Spinal cord (tissue), 10 donors: ENCODE measurements around the gene ACSBG1. TPM values are rescaled to one million over a fixed set of nuclear protein-coding genes. Genes with fewer than 3 reads are reported as not detected.
"Not testable (repeated sequence)": the region's sequence is repeated elsewhere in the genome, so short reads cannot be mapped to it uniquely, and the experiment has no call there.

Experiments used
- DNase-seq, 6 donors: peaks; one replicate each; pipeline versions ENCODE4 v3.0.0 to v3.0.0-alpha.2; 2013 to 2015; ENCODE audit warnings: low spot score in 6 of 6, low read depth in 4 of 6
- H3K27ac ChIP-seq: one replicate; pipeline ENCODE4 v1.5.1; 2013; ENCODE audit warnings: low read depth, low read length, control low read depth
- H3K27me3 ChIP-seq: one replicate; pipeline ENCODE4 v1.6.1; 2013; ENCODE audit warnings: low read length; ENCODE audit not compliant: control insufficient read depth, insufficient read depth
- H3K36me3 ChIP-seq: one replicate; pipeline ENCODE4 v1.6.1; 2013; ENCODE audit warnings: low read length; ENCODE audit not compliant: control insufficient read depth, insufficient read depth
- H3K4me1 ChIP-seq: one replicate; pipeline ENCODE4 v1.6.1; 2013; ENCODE audit warnings: low read length; ENCODE audit not compliant: control insufficient read depth, insufficient read depth
- H3K4me3 ChIP-seq: one replicate; pipeline ENCODE4 v1.5.1; 2013; ENCODE audit warnings: low read depth, low read length, control low read depth
- H3K9me3 ChIP-seq: one replicate; pipeline ENCODE4 v1.6.1; 2013; ENCODE audit warnings: low read length; ENCODE audit not compliant: control insufficient read depth, insufficient read depth
- WGBS: methylation state at CpG from one replicate; pipeline ENCODE4 v1.1.5; 2013; ENCODE audit warnings: missing lambda C conversion rate; ENCODE audit not compliant: insufficient coverage; 5-methylcytosine and 5-hydroxymethylcytosine counted together
- polyA plus RNA-seq, 2 donors: library from polyadenylated mRNA; unstranded; fragments of 120-200 nt; gene quantifications; one replicate each; pipeline ENCODE4 v1.2.1, GENCODE V29; 2013; ENCODE audit not compliant: insufficient read length in 2 of 2
- total RNA-seq, 2 donors: library from RNA; depleted of rRNA in 1 of 2; stranded (reverse); fragments of 120-200 nt in 1 of 2; fragments of >200 nt in 1 of 2; gene quantifications; one replicate each; pipeline versions ENCODE4 v1.2.3 to v1.2.4, GENCODE V29; 2013 to 2014
- donor health status: healthy.

Gene ACSBG1
- total and polyA plus RNA-seq, 4 donors: 11.6 to 44.2 (median 43.2) TPM

DNA sequence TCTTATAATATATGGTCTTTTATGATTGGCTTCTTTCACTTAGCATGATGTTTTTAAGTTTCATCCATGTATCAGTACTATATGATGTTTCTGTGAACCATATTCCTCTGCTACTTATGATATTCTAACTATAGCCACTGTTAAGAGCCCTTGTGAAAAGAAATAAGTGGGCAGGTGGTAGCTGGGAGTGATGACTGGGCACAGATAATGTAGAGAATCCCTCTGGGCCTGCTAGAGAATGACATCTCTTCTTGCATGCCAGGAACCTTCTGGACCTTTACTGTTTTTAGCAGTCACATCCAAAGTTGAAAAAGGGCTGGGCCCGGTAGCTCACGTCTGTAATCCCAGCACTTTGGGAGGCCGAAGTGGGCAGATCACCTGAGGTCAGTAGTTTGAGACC is 75.0 kb downstream of the ACSBG1 start:
- no peaks in the 10 kb centered on the region for H3K4me1 ChIP-seq
- H3K4me3 ChIP-seq: no peak overlapping the region
- DNase-seq: no peak
- no peaks in the 10 kb centered on the region for H3K9me3 ChIP-seq
- peaks cover 41% of the 10 kb centered on the region for H3K36me3 ChIP-seq
- H3K27ac ChIP-seq: no peak overlapping the region
- 100% methylated on average over 3 of the region's 3 CpGs for whole genome bisulfite sequencing
- H3K27me3 ChIP-seq: no peaks in the 10 kb centered on the region

GRCh38 chr15:78157203-78157602 is 77.2 kb downstream of the ACSBG1 start:
- no peak for DNase-seq
- Histone ChIP-seq H3K4me3 (no peak overlapping the region), H3K27ac (no peak overlapping the region), H3K9me3 (no peaks in the 10 kb centered on the region), H3K4me1 (no peaks in the 10 kb centered on the region), H3K27me3 (no peaks in the 10 kb centered on the region), H3K36me3 (peaks cover 30% of the 10 kb centered on the region)
- no CpG with 5 or more reads among the region's 2 CpGs for WGBS

DNA sequence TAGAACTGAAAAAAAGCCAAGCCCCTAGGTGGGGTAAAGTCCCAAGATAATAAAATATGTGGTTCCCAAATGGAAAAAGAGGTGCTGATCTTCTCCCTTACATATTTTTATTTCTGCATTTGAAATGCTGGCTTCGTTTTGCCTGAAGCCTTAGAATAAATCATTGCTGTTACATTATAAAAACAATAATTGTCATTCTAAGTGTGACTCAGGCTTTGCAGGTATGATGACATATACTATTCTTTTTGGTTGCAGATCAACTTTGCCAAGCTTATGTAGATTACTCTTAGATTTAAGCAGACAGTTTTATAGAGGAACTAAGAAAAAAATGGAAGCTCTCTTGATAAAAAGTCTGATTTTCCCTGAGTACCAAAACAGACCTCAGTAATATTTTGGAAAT is 77.7 kb downstream of the ACSBG1 start:
- peaks cover 24% of the 10 kb centered on the region for H3K36me3 ChIP-seq
- H3K9me3 ChIP-seq: no peaks in the 10 kb centered on the region
- H3K27ac ChIP-seq: no peak overlapping the region
- no peak for DNase-seq
- H3K27me3 ChIP-seq: no peaks in the 10 kb centered on the region
- WGBS: no CpG with 5 or more reads among the region's 1 CpG
- H3K4me1 ChIP-seq: no peaks in the 10 kb centered on the region
- H3K4me3 ChIP-seq: no peak overlapping the region

GRCh38 chr15:78155355-78155939 is 78.9 kb downstream of the ACSBG1 start:
- Histone ChIP-seq H3K4me1 (peaks cover 4% of the 10 kb centered on the region), H3K9me3 (no peaks in the 10 kb centered on the region), H3K36me3 (peaks cover 16% of the 10 kb centered on the region), H3K27ac (no peak overlapping the region), H3K27me3 (no peaks in the 10 kb centered on the region), H3K4me3 (no peak overlapping the region)
- 100% methylated on average over 1 of the region's 4 CpGs for WGBS
- DNase-seq: peak in 1 of 6 donors; percentile 3

- Histone ChIP-seq H3K9me3 (no peaks in the 10 kb centered on the region), H3K4me3 (no peak overlapping the region), H3K27me3 (no peaks in the 10 kb centered on the region), H3K4me1 (peaks cover 4% of the 10 kb centered on the region), H3K27ac (no peak overlapping the region), H3K36me3 (peaks cover 13% of the 10 kb centered on the region)
- DNase-seq: no peak
- no CpG with 5 or more reads among the region's 3 CpGs for WGBS
Observed at GRCh38 chr15:78154955-78155354, 79.4 kb downstream of the ACSBG1 start.

- 98% methylated on average over 7 of the region's 8 CpGs for WGBS
- H3K36me3 ChIP-seq, H3K27ac ChIP-seq, DNase-seq, H3K27me3 ChIP-seq, H3K4me3 ChIP-seq, H3K9me3 ChIP-seq: not testable (repeated sequence)
- H3K4me1 ChIP-seq: peaks cover 16% of the 10 kb centered on the region
Observed at GRCh38 chr15:78151075-78151474, 83.3 kb downstream of the ACSBG1 start.

DNA sequence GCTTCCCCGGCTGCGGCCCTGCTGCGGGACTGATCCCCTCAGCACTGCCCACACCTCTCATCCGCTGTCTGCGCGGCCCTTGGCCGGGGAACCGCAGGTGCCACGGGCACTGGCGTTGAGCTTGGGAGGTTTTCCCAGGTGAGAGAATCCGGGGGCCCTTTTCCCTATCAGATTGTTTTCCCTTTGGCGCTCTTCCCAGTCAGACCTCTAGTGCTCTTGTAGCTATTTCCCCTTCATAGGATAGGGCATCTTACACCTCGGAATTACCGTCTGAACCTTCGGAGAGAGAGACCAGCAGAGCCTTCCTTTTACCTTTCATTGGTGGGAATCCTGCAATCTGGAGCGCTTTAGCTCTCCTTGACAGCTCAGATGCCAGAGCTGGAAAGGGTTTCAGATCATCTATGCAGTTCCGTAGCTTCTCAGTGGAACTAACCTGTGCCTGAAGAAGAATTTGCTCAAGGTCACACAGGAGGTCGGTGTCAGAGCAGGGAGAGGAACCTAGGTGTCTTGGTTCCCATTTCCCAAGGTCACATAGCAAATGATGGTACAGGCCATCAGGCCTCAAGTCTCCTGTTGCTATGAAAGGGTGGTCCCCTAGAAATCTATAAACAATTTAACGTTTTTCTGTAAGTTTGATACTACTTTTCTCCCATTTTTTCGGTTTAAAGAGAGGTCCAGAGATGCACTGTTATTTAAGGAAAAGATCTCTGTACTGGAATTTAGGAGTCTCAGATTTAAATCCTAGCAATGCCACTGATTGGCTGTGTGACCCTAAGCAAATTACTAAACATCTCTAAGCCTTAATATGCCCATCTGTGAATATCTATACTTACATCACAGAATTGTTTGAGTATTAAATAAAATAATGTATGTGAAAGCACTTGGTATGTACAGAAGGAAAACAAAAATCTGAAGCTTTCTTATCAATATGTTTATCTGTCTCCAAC is 84.3 kb downstream of the ACSBG1 start:
- Histone ChIP-seq H3K4me1 (peaks cover 16% of the 10 kb centered on the region), H3K27me3 (no peaks in the 10 kb centered on the region), H3K36me3 (no peaks in the 10 kb centered on the region), H3K27ac (peak overlapping the region; percentile 16), H3K4me3 (peak overlapping the region; percentile 51), H3K9me3 (no peaks in the 10 kb centered on the region)
- 5% methylated on average over 18 of the region's 20 CpGs for WGBS
- DNase-seq: peak in 2 of 6 donors; percentile 54 to 65

- Histone ChIP-seq H3K4me1 (peaks cover 16% of the 10 kb centered on the region), H3K27me3 (no peaks in the 10 kb centered on the region), H3K27ac (peak within 1 kb of the TSS; percentile 16), H3K36me3 (no peaks in the 10 kb centered on the region), H3K4me3 (peak within 1 kb of the TSS; percentile 61), H3K9me3 (no peaks in the 10 kb centered on the region)
- peak; percentile 95 to 99 (median 98) for DNase-seq
- WGBS: under 1% methylated on average over 79 of the region's 79 CpGs
Observed at GRCh38 chr15:78149068-78149804, 85.1 kb downstream of the ACSBG1 start, which contains the start of gene IDH3A. IDH3A (plus strand) TSS chr15:78149362; CDS start chr15:78149404, 42 bp downstream.

GRCh38 chr15:78148392-78149067 is 85.8 kb downstream of the ACSBG1 start:
- no peaks in the 10 kb centered on the region for H3K36me3 ChIP-seq
- H3K9me3 ChIP-seq: no peaks in the 10 kb centered on the region
- peak overlapping the region; percentile 61 for H3K4me3 ChIP-seq
- peak in 1 of 6 donors; percentile 10 for DNase-seq
- 12% methylated on average over 5 of the region's 14 CpGs for WGBS
- peaks cover 16% of the 10 kb centered on the region for H3K4me1 ChIP-seq
- no peaks in the 10 kb centered on the region for H3K27me3 ChIP-seq
- H3K27ac ChIP-seq: no peak overlapping the region
